ENCODE data around the gene ODAD2. TPM values are rescaled to one million over a fixed set of nuclear protein-coding genes. Genes with fewer than 3 reads are reported as not detected.

Gene ODAD2
- total and polyA plus RNA-seq, 2 donors (not counting 3 experiments of a cell fraction or from before 2014, with no cell fraction given) = 1.1 to 4.4 TPM

- H3K9me3 ChIP-seq (replicated peaks; ENCODE audit: control insufficient read depth, insufficient read depth, low read length) = no peaks in the 10 kb centered on the region
- H2AFZ ChIP-seq (ENCODE audit: low read depth, low read length) = no peak overlapping the region
- DNase-seq (ENCODE audit: low read depth, low spot score) (no peak), FAIRE-seq (no peak)
- H4K20me1 ChIP-seq (replicated peaks; ENCODE audit: control insufficient read depth, extremely low read depth, insufficient read depth, low read length) = no peaks in the 10 kb centered on the region
- TF ChIP-seq JUN (IDR thresholded peaks at IDR 0.05; ENCODE audit: borderline replicate concordance, insufficient read depth, insufficient read length, low read depth) (no peak), POLR2A (IDR thresholded peaks at IDR 0.05; ENCODE audit: low read depth, low read length) (no peak), GATA2 (IDR thresholded peaks at IDR 0.05; ENCODE audit: insufficient read depth, insufficient read length, low read depth, low read length) (no peak), EZH2 (IDR thresholded peaks at IDR 0.05; ENCODE audit: borderline replicate concordance, low read depth, low read length, severe bottlenecking) (no peak), MYC (IDR thresholded peaks at IDR 0.05; ENCODE audit: low read depth, low read length) (no peak), POLR2AphosphoS5 (IDR thresholded peaks at IDR 0.05; ENCODE audit: insufficient read depth, low read depth, low read length) (no peak), FOS (IDR thresholded peaks at IDR 0.05; ENCODE audit: borderline replicate concordance, insufficient read depth, low read length) (no peak), MAX (IDR thresholded peaks at IDR 0.05; ENCODE audit: insufficient read depth, insufficient read length) (no peak)
- TF ChIP-seq, protein P1, sequence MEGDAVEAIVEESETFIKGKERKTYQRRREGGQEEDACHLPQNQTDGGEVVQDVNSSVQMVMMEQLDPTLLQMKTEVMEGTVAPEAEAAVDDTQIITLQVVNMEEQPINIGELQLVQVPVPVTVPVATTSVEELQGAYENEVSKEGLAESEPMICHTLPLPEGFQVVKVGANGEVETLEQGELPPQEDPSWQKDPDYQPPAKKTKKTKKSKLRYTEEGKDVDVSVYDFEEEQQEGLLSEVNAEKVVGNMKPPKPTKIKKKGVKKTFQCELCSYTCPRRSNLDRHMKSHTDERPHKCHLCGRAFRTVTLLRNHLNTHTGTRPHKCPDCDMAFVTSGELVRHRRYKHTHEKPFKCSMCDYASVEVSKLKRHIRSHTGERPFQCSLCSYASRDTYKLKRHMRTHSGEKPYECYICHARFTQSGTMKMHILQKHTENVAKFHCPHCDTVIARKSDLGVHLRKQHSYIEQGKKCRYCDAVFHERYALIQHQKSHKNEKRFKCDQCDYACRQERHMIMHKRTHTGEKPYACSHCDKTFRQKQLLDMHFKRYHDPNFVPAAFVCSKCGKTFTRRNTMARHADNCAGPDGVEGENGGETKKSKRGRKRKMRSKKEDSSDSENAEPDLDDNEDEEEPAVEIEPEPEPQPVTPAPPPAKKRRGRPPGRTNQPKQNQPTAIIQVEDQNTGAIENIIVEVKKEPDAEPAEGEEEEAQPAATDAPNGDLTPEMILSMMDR (IDR thresholded peaks at IDR 0.05; ENCODE audit: extremely low read depth in 1 of 2, insufficient read depth in 1 of 2, low read depth in 1 of 2, low read length in 2 of 2) = no peak
- H3K9ac ChIP-seq (replicated peaks; ENCODE audit: extremely low read depth, insufficient read depth, low read length) = no peak overlapping the region
- no peak overlapping the region for H3K27ac ChIP-seq (ENCODE audit: insufficient read depth, low read depth, low read length)
- H3K4me3 ChIP-seq (replicated peaks in 1 of 3; ENCODE audit: insufficient read depth in 1 of 3, low read depth in 1 of 3, low read length in 3 of 3) = no peak overlapping the region
- H3K79me2 ChIP-seq (ENCODE audit: control insufficient read depth, insufficient read depth, low read length) = no peaks in the 10 kb centered on the region
- H3K4me2 ChIP-seq (ENCODE audit: insufficient read depth, low read length) = no peak overlapping the region
- no peaks in the 10 kb centered on the region for H3K36me3 ChIP-seq (ENCODE audit: control insufficient read depth in 2 of 2, extremely low read depth in 1 of 2, insufficient read depth in 2 of 2, low read length in 2 of 2)
- ChIA-PET CTCF (no interaction called here), POLR2A (no interaction called here)
- H3K27me3 ChIP-seq (ENCODE audit: control insufficient read depth in 2 of 2, insufficient read depth in 2 of 2, low read length in 2 of 2) = no peaks in the 10 kb centered on the region
- no TSS peak for BruUV-seq (replicated peaks)
- dilution Hi-C loops (cut with MboI; ENCODE audit: extremely low pct_ligation_motif_present, low sequenced_read_pairs) = no loop called here
- peaks cover 8% of the 10 kb centered on the region for H3K4me1 ChIP-seq (ENCODE audit: control insufficient read depth, extremely low read depth, insufficient read depth, low read length)
- intact Hi-C loops (cut with micrococcal nuclease) = no loop called here
- no peaks in the 10 kb centered on the region for H3K9me1 ChIP-seq (replicated peaks; ENCODE audit: control insufficient read depth, extremely low read depth, insufficient read depth, low read length)
Measured at GRCh38 chr10:27890971-27891370, 107.9 kb downstream of the ODAD2 start.
